Endometrial microvascular endothelial cells (primary cell): ENCODE results near the gene DDX25. TPM values are rescaled to one million over a fixed set of nuclear protein-coding genes. Genes with fewer than 3 reads are reported as not detected.

ENCODE experiments used
- in situ Hi-C: cut with HindIII; loops from 2 replicates; pipeline ENCODE4 v1.10.0; 2017; ENCODE audit warnings: low sequenced_read_pairs, low pct_unique_long_range_greater_than_20kb; ENCODE audit errors: inconsistent ontology term
- total RNA-seq: library from RNA; depleted of rRNA; stranded (reverse); fragments of >200 nt; gene quantifications from one replicate; pipeline ENCODE4 v1.2.3, GENCODE V29; 2015; ENCODE audit errors: inconsistent ontology term

Gene DDX25
- total RNA-seq, 1 donor from 2014 or later, result not detected

DNA sequence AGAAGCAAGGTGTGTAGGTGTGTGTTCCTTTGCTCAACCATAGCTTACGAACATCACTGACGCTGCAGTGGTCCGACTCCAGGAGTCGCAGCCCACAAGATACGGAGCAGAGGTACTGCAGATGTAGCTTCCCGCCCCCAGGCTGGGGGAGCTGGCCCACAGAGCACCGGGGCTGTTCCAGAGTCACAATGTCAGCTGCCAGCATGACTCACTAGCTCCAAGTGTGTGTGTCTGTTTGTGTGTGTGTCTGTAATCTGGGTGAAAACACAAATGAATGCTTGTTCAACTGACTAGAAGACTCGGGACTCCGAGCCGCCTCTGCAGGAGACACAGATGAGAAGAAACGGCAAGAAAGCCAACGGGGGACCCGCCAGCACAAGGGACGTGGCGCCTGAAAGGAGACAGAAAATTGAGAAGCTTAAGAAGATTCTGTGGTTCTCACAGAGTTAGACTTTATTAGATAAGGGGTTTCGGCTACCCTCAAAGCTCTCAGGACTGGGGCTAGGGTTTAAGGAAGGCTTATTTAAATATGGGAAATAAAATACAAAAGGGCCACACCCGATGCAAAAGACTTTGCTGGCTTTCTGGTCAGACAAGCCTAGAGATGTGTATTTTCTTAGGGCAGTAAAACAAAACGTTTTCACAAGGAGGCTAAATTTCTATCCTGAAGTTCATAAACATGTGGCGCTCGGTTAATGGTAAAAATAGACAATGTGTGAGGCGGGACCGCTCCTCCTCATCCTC is 52.3 kb downstream of the DDX25 start:
- in situ Hi-C loops, result no loop called here

DNA sequence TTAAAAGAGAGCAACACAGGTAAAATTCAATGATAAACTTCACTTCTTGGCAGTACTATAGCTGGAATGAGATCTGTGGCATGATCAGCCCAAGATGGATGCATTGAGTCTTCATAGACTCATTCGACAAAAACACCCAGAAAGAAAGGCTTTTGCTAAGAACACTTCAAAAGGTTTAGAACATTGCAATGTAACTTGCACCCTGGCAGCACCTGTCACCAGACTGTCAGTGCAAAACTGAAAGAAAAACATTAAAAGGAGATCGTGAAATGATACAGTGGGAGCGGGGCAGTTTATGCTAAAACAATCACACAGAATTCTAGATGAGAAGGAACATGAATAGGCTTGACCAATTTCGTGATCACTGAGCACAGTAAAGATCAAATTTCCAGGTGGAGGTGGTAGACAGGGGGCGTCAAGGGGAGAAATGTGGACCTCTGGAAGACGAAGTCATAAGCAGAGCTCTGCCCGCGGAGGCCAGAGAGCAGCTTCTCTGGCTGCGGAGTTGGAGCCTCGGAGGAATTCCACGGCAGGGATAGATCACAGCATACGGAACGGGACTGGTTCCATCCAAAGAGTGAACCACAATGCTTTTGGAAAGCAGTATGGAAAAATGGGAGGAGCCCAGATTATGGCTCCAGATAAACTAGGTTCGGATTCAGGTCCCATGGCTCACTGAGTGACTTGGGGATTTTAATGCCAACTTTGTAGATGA is 53.5 kb downstream of the DDX25 start:
- in situ Hi-C loops, result no loop called here

DNA sequence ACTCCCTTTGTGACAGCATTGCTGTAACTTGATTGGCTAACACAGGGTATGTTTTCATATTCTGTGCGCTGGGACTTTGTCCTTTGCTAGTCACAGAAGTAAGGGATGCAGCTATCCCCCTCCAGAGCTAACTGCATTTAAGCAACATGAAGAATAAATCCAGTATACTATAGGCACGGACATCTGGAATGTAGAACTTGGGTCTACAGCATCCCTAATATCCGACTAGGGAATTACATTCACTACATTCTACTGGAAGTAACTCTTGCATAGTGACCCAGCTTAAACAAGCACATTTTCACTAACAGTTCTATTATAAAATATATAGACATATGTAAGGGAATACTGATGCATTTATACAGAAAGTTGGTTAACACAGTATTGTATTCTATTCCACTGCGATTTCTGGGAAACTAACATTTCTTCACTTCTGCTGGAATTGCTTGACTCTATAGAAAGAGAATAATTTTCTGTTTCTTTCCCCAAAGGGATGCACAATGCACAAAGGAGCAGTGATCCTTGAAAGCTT is 54.6 kb downstream of the DDX25 start:
- in situ Hi-C loops, result no loop called here

DNA sequence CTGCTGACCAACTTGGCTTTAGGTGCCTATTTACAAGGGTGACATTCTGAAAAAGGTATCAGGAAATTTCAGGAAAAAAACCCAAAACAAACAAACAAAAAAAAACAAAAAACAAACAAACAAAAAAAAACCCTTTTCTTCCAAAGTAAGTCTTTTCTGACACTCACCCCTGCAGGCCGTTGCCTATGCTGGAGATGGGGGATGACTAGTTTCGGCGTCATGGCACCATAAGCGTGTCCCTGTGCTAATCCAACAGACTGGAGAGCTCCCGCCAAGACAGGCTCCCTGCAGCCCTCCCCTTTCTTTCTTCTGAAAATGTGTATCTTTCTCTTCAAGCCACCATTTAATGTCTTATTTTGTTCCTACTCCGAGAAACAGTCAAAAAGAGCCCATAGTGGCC is 55.2 kb downstream of the DDX25 start:
- in situ Hi-C loops, result no loop called here

DNA sequence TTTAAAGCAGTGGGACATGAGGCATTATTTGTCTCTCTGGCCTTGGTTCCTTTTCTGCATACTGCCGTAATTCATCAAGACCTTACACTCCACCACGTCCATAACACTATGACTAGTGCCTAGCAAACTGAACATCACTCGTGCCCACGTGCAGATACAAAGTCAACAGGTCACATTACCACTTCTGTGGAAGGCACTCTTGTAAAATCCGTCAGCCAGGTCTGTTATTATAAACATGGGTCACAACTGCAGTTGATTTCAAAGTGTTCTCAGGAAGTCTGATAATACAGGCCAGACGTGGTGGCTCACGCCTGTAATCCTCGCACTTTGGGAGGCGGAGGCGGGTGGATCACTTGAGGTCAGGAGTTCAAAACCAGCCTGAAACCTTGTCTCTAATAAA is 55.6 kb downstream of the DDX25 start:
- in situ Hi-C loops, result no loop called here

DNA sequence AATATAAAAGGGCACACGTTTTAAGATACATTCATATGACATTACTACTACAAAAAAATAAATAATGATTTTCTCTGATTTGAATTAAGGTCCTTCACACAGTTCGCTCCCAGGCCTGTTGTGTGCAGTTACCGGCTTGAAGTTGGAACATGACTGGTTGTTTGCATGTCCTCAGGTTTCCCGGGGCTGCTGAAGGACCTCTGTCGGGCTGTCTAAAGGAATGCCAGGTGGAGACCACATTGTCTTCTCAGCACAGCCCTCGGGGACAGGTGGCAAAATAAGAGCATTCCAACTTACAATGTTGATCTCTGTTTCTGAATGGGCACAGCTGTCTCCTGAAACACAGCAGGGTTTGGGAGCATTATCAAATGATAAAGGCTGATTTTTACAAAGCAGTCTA is 56.5 kb downstream of the DDX25 start:
- in situ Hi-C loops, result no loop called here

DNA sequence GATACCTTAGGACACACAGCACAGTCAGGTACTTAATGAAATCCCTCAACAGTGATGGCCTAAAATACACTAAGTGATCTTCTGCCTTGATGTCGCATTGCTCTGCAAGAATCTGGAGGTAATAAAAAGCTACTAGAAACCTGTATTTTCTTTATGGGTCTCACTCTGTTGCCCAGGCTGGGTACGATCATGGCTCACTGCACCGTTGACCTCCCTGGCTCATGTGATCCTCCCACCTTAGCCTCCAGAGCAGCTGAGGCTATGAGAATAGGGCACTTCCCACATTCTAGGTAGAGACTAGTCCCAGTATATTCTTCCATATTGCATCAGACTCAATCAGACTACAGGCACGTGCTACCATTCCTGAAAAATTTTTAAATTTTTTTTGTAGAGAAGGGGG is 63.2 kb downstream of the DDX25 start:
- in situ Hi-C loops, result no loop called here

DNA sequence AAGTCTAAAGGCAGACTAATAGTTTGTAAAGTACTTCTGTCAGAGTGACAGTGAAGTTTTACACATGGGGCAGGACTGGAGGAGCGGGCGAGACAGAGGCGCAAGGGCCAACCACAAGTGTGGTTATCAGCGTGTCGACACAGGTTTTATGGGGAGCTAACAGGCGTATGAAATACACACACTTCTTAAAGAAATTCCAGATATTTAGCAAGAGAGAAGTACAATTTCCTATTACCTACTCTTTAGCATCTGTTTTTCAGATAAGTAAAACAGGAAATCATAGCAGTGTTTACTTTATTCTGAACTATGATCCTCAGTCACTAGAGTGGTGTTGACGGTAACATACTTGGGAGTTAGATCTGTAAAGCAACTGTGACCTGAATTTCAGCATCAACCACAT is 64.0 kb downstream of the DDX25 start:
- in situ Hi-C loops, result no loop called here

DNA sequence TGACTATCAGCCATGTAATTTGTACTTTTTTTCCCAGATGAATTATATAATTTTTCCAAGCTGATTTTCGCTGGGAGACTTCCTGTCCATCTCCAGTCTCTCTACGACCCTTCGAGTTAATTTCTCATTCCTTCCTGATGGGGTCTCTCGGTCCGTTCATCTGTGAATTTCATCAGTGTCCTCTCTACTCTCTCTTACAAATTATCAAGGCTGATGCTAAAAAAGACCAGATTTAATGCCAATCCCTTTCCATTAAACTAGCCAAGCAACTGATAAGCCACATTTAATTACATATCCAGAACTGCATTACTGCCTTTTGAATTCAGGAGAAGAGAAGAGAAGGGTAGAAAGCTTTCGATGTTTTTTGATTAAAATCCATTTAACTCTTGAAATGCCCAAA is 67.3 kb downstream of the DDX25 start:
- in situ Hi-C loops, result no loop called here

DNA sequence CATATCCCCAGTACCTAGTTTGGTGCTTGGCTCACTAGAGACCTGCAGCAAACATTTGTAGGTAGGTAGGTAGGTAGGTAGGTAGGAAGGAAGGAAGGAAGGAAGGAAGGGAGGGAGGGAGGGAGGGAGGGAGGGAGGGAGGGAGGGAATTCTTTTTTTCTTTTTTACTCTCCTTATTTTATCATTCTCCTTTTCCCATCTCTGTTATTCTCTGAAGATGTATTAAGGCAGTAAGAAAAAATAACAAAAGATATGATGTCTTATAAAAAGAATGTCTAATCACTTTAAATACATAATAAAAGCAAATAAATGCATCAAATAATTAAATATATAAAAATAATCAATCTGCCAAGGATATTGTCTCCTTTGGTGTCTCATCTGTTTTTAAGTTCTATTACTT is 70.0 kb downstream of the DDX25 start:
- in situ Hi-C loops, result no loop called here

DNA sequence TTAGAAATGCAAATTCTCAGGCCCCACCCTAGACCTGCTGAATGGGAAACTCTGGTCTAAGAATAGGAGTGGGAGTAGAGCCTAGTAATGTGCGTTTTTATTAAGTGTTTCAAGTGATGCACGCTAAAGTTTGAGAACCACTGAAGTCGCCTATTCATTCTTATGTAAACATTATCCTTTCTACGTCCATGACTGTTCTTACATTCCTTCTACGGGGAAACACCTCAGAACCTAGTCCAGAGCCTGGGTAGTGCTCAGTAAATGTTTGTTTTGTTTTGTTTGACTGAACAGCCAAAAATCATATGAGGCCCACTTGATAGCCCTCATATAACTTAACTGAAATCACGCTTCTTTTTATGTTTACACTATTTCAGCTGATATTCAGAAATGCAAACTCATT is 71.3 kb downstream of the DDX25 start:
- in situ Hi-C loops, result no loop called here

DNA sequence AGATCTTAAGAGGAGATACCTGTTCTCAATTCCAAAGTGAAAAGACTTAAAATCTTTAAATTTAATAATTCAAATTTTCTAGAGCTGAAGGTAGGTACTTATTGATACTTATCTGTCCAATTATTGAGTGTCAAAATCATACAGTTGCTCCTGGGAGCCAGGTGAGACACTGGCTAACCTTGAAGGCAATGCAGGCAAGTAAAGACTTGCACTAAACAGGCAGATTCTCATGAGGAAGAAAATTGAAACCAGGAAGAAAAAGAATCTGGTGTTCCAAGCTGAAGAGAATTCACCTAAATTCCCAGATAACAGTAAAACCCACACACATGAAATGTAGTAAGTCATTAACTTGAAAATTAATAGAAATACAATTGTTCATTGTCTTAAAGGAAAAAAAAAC is 71.8 kb downstream of the DDX25 start:
- in situ Hi-C loops, result no loop called here

DNA sequence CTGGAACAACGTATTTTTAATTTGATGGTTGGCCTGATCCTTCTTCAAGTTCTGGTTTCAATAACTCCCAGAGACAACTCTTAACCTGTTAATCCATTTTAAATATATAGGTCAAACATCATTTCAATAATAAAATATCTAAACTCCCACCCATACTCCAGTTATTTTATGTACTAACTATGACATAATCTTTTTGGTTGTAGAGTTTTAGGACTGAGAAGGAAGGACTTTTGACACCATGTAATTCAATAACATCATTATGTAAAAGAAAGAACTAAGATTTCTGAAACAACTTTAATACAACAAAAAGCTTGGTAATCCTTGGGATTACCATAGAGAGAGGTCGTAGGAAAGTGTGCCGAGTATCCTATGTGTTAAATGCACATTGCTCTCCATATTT is 73.0 kb downstream of the DDX25 start:
- in situ Hi-C loops, result no loop called here

DNA sequence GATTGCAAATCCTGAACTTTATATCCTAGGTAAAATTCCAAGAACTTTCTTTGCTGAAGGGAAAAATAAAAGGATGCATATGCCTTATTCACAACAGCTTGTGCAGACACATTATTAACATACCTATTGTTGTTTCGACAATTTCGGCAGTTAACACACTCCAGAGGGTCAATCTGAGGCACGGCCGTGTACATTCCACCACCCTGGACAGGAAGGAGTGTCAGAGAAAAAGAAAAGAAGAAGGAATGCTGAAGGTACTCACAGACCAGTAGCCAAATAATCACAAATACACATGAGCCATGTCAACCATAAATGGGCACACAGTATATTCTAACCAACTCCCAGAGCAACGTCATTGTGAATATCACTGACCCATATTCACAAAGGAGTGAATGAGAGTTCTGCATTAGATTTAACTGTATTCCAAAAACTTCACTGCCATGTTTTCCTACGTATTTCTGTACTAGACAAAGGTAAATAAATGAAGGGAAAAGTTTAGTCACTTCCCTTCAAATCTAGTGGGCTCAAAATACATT is 73.9 kb downstream of the DDX25 start:
- in situ Hi-C loops, result no loop called here

Other genes with a start within 250 kb of the DDX25 start
- gene ACRV1, start 223.7 kb upstream of the DDX25 start, total RNA-seq, result not detected
- not detected for gene PATE1, start 158.2 kb upstream of the DDX25 start, total RNA-seq
- not detected for gene PATE2, start 125.7 kb upstream of the DDX25 start, total RNA-seq
- gene PATE3, start 116.4 kb upstream of the DDX25 start, total RNA-seq, result not detected
- not detected for gene PATE4, start 71.2 kb upstream of the DDX25 start, total RNA-seq
- 12.4 TPM for gene HYLS1, start 16.8 kb upstream of the DDX25 start, total RNA-seq
- 10.1 TPM for gene PUS3, start 1.3 kb upstream of the DDX25 start, total RNA-seq
- not detected for gene VSIG10L2, start 41.5 kb downstream of the DDX25 start, total RNA-seq
- gene CDON, start 158.4 kb downstream of the DDX25 start, total RNA-seq, result 4.3 TPM